GM23248 (cell line): ENCODE data around the gene GJD4.

ENCODE experiments used
- EZH2 ChIP-seq: fragments of 200-600 bp; sonication (generic); IDR thresholded peaks from 2 replicates; pipeline ENCODE4 v1.6.1; 2018; ENCODE audit warnings: antibody characterized with exemption, mild to moderate bottlenecking; ENCODE audit not compliant: insufficient read depth, poor library complexity, severe bottlenecking
- EZH2phosphoT487 ChIP-seq: fragments of 200-600 bp; sonication (generic); IDR thresholded peaks from 2 replicates; pipeline ENCODE4 v1.6.1; 2018; ENCODE audit warnings: antibody characterized with exemption, moderate library complexity, mild to moderate bottlenecking, low read depth; ENCODE audit not compliant: insufficient read depth

- TF ChIP-seq EZH2phosphoT487 (no peak), EZH2 (no peak)
Observed at GRCh38 chr10:35565602-35566081, 39.5 kb upstream of the GJD4 start.
